Small intestine (tissue), 7 donors: ENCODE results near the gene FBXL16. TPM values are rescaled to one million over a fixed set of nuclear protein-coding genes. Genes with fewer than 3 reads are reported as not detected.

Experiments used
- DNase-seq, 2 donors: peaks; one replicate each; pipeline versions ENCODE4 v3.0.0 to v3.0.0-alpha.2; 2013
- FAIRE-seq: peaks from 2 replicates; lab custom pipeline; 2012; peaks lifted over from hg19 to GRCh38; lab: Jason Lieb, UNC
- H3K27ac ChIP-seq, 3 donors: one replicate each; pipeline ENCODE4 v1.5.1; 2013; ENCODE audit warnings: low read length in 2 of 3, mild to moderate bottlenecking in 2 of 3, control low read depth in 1 of 3, inconsistent platforms in 1 of 3, low read depth in 1 of 3, moderate library complexity in 1 of 3
- H3K27me3 ChIP-seq, 3 donors: one replicate each; pipeline ENCODE4 v1.6.1; 2013; ENCODE audit warnings: low read length in 3 of 3, inconsistent platforms in 1 of 3; ENCODE audit not compliant: control insufficient read depth in 3 of 3, insufficient read depth in 3 of 3
- H3K36me3 ChIP-seq, 3 donors: one replicate each; pipeline ENCODE4 v1.6.1; 2013; ENCODE audit warnings: low read length in 3 of 3, inconsistent platforms in 1 of 3, low read depth in 1 of 3, mild to moderate bottlenecking in 1 of 3, moderate library complexity in 1 of 3; ENCODE audit not compliant: control insufficient read depth in 3 of 3, insufficient read depth in 2 of 3
- H3K4me1 ChIP-seq, 3 donors: one replicate each; pipeline ENCODE4 v1.6.1; 2013; ENCODE audit warnings: low read length in 2 of 3, inconsistent platforms in 1 of 3, low read depth in 1 of 3, mild to moderate bottlenecking in 1 of 3, moderate library complexity in 1 of 3; ENCODE audit not compliant: control insufficient read depth in 3 of 3, insufficient read depth in 2 of 3
- H3K4me3 ChIP-seq, 3 donors: one replicate each; pipeline ENCODE4 v1.5.1; 2013; ENCODE audit warnings: low read length in 3 of 3, control low read depth in 1 of 3, inconsistent platforms in 1 of 3, low read depth in 1 of 3, mild to moderate bottlenecking in 1 of 3, moderate library complexity in 1 of 3
- H3K9me3 ChIP-seq, 2 donors: one replicate each; pipeline ENCODE4 v1.6.1; 2013; ENCODE audit warnings: low read depth in 1 of 2, low read length in 1 of 2; ENCODE audit not compliant: control insufficient read depth in 2 of 2, insufficient read depth in 1 of 2
- WGBS, 3 donors: extraction: QIAGEN DNeasy Blood & Tissue Kit; methylation state at CpG; one replicate each; pipeline ENCODE4 v1.1.7; 2013; 5-methylcytosine and 5-hydroxymethylcytosine counted together
- polyA plus RNA-seq, 4 donors: library from polyadenylated mRNA; stranded (reverse) in 3 of 4; unstranded in 1 of 4; fragments of 200-250 nt in 3 of 4; fragments of 120-200 nt in 1 of 4; gene quantifications; one replicate each; pipeline versions ENCODE4 v1.2.1 to v1.2.3, GENCODE V29; 2013
- donor health status: healthy with polysubstance abuse.
- donor health status: control.
- donor health status: control.
- donor health status: Bipolar disorder and iron deficiency.
- donor health status: healthy.

The FBXL16 gene
- polyA plus RNA-seq, 4 donors, result 0.81 to 3.4 (median 1.2) TPM

DNA sequence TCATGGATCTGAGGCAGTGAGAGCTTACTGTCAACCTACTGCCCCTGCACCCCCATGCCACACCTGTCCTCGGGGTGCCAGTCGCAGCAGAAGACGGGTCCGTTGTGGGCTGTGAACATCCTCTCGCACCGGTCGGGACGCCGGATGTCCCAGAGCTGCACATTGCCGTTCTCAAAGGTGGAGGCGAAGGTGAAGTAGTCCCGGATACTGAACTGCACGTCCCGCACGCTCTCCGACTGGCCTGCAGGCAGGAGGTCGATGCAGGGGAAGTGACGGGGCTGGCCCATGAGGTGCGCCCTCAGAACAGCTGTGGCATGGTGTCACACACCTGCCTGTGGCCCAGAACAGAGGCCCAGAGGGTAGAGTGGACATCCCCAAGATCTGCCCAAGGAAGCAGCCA, 18.1 kb downstream of the FBXL16 start:
- Histone ChIP-seq H3K36me3 (peaks cover 3 to 48% (median 7%) of the 10 kb centered on the region in 3 donors), H3K27ac (no peak overlapping the region), H3K9me3 (no peaks in the 10 kb centered on the region), H3K4me3 (no peak overlapping the region), H3K27me3 (peaks cover 0 to 11% (median 0%) of the 10 kb centered on the region in 3 donors), H3K4me1 (peaks cover 3 to 20% (median 8%) of the 10 kb centered on the region in 3 donors)
- WGBS, 3 donors, result 89 to 95% (median 94%) methylated on average over 19 of the region's 19 CpGs
- no peak for FAIRE-seq
- DNase-seq, result no peak

DNA sequence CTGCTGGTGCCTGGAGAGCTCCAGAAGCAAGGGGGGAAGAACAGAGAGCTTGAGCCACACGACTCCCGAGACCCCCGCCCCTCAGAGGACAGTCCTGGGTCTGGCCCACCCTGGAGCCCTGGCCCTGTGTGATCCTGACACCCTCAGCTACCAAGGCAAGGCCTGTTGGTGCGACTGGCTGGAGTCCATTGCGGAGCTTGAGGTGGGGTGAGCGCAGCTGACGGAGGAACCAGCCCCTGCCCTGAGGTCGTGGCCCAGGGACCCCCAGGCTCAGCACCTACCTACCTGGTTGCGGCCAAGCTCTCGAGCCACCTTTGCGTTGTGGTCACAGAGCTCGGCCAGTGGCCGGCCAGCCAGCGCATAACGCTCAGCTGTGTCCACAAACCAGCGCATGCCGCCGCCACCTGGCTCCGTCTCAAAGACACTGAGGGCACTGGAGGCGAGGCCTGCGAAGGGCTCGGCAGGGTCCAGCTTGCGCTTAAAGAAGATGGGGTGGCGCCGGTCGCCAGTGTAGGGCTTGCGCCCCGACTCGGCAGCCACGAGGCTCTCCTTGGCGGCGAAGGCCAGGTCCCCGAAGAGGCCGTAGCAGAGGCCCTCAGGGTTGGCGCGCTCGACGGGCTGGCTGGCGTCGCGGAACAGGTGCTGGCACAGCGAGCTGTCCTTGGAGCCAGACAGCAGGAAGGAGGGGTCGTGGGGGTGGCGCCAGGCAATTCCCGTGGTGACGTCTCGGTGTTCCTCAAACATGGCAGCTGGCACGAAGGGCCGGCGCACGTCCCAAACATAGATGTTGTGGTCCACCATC, 18.9 kb downstream of the FBXL16 start:
- Histone ChIP-seq H3K4me1 (peaks cover 7 to 29% (median 8%) of the 10 kb centered on the region in 3 donors), H3K36me3 (peaks cover 5 to 56% (median 12%) of the 10 kb centered on the region in 3 donors), H3K27me3 (peaks cover 0 to 5% (median 0%) of the 10 kb centered on the region in 3 donors), H3K27ac (no peak overlapping the region), H3K9me3 (no peaks in the 10 kb centered on the region), H3K4me3 (no peak overlapping the region)
- DNase-seq (no peak), FAIRE-seq (no peak)
- 95 to 96% (median 95%) methylated on average over 46 to 51 of the region's 51 CpGs for WGBS, 3 donors

DNA sequence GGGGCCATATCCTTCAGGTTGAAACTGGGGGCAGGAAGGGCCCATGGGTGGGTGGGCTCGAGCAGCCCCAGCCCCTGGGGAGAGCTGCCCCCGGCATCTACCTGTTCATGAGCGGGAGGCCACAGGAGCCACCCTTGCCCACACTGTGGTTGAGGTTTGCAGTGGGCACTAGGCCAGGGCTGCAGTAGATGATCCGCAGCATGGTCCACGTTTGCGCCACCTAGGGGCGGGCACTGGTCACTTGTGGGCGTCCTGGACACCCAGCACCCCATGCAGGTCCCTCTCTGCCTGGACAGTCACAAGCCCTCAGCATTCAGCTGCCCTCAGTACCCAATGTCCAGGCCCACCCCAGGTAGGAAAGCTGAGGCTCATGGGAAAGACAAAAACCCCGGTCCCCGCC, 19.6 kb downstream of the FBXL16 start:
- DNase-seq (peak in 1 of 2 donors; percentile 45), FAIRE-seq (no peak)
- H3K4me3 ChIP-seq, result no peak overlapping the region
- H3K9me3 ChIP-seq, result no peaks in the 10 kb centered on the region
- H3K36me3 ChIP-seq, result peaks cover 5 to 63% (median 12%) of the 10 kb centered on the region in 3 donors
- peaks cover 0 to under 1% (median 0%) of the 10 kb centered on the region in 3 donors for H3K27me3 ChIP-seq
- H3K4me1 ChIP-seq, result peaks cover 8 to 35% (median 11%) of the 10 kb centered on the region in 3 donors
- H3K27ac ChIP-seq, result no peak overlapping the region
- WGBS, 3 donors, result 58 to 70% (median 61%) methylated on average over 10 of the region's 10 CpGs

DNA sequence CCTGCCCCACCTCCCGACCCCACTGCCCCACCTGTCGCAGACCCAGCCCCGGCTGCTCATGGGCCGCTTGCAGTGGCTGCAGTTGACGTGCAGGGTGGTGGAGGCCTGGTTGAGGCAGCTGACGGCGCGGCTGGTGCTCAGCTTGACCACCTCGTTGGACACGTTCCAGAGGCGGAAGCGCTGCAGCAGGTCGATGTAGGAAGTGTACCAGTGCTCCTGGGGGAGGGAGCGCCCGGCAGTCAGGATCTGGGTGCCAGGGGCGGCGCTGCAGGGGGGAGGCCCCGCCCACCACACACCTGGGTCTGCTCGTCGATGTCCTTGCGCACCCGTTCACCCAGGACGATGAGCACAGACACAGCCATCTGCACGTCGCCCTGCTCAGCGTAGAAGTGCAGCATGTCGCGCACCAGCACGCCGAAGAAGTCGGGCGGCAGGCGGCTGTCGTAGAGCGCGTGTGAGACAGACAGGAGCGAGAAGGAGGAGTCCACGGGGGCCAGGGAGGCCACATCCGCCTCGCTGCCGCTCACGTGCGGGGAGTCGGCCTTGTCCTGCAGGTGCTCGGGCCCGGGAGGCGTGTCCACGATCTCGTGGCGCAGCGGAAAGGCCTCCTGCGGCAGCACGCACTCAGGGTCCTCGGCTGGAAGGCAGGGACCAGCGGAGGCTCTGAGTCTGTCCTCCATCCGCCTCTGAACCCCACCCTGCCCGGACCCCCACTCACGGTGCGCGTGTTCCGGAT, 20.5 kb downstream of the FBXL16 start:
- DNase-seq (no peak), FAIRE-seq (no peak)
- Histone ChIP-seq H3K27me3 (no peaks in the 10 kb centered on the region), H3K27ac (no peak overlapping the region), H3K4me3 (peak overlapping the region in 1 of 3 donors; percentile 78), H3K4me1 (peaks cover 8 to 37% (median 11%) of the 10 kb centered on the region in 3 donors), H3K36me3 (peaks cover 5 to 63% (median 12%) of the 10 kb centered on the region in 3 donors), H3K9me3 (no peaks in the 10 kb centered on the region)
- WGBS, 3 donors, result 92 to 93% (median 93%) methylated on average over 59 to 61 of the region's 61 CpGs

DNA sequence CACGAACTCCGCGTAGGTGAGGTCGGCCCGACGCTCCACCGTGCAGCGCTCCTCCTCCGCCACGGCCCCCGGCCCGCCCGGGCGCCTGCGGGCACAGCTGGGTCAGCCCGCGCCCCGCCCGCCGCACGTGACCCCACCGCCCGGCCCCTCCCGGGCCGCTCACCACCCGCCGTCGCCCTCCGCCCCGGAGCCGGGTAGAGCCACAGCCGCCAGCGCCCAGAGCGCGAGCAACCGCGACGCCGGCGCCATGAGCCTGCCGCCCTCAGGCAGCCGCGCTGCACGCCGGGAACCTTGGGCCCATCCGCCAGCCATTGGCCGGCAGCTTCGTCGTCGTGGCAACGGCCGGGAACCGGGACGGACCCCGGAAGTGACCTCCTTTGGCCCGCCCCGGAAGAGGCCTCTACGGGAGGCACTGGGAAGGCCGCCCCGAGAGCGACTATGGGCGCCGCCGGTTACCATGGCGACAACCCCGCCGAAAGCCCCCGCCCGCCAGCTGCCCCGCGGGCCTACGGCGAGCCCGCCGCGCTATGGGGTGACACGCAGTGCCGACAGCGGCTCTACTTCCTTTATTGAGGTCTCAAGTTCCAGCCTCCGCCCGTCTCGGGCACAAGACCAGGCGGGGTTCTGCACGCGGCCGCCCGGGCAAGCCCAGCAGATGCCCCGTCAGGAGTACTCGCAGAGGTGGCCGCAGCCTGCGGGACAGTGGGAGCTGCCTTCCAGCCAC, 21.4 kb downstream of the FBXL16 start, which contains the start of gene JMJD8:
Gene JMJD8, minus strand, starts transcription at position 264 of the 724 bp plus-strand sequence. Its CDS starts 15 bp downstream, at position 249.
- DNase-seq (peak; percentile 96 to 98), FAIRE-seq (no peak)
- no peaks in the 10 kb centered on the region for H3K27me3 ChIP-seq
- no peaks in the 10 kb centered on the region for H3K9me3 ChIP-seq
- H3K27ac ChIP-seq, result peak within 1 kb of the TSS; percentile 69 to 77 (median 74)
- H3K36me3 ChIP-seq, result peaks cover 5 to 63% (median 12%) of the 10 kb centered on the region in 3 donors
- WGBS, 3 donors, result 1 to 3% (median 2%) methylated on average over 60 to 91 of the region's 91 CpGs
- peak within 1 kb of the TSS; percentile 55 to 78 (median 67) for H3K4me3 ChIP-seq
- H3K4me1 ChIP-seq, result peaks cover 4 to 31% (median 7%) of the 10 kb centered on the region in 3 donors

DNA sequence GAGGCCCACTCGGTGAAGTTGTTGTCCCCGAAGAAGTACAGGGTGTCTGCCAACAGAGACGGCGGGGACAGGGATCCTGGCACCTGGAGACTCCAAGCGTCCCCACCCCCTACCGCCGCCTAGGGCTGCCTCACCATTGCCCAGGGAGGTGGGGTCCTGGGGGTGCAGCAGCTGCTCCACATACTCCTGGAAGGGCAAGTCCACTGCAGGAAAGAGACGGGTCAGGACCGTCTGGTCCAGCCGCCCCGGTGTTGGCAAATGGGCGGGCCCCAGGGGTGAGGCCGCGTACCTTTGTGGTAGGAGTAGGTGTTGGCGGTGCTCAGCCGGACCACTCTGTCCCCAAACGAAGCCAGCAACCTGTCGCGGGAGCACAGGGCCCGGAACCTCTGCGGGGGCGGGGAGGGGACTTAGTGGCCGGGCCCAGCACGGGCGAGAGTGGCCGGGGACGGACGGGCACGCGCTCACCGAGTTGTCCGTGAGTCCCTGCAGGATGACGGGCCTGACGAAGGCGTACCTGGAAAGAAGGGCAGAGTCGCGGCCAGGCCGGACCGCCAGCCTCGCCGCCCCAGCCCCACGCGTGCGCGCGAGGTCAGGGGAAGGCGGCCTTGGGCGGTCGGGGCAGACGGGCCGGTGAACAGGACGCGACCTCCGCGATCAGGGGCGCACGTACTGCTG, 22.1 kb downstream of the FBXL16 start:
- Histone ChIP-seq H3K4me1 (peaks cover 4 to 28% (median 5%) of the 10 kb centered on the region in 3 donors), H3K27me3 (no peaks in the 10 kb centered on the region), H3K36me3 (peaks cover 5 to 63% (median 12%) of the 10 kb centered on the region in 3 donors), H3K27ac (peak overlapping the region in 2 of 3 donors; percentile 74 to 77), H3K9me3 (no peaks in the 10 kb centered on the region), H3K4me3 (peak overlapping the region; percentile 52 to 78 (median 67))
- WGBS, 3 donors, result 5 to 15% (median 7%) methylated on average over 53 to 57 of the region's 57 CpGs
- DNase-seq (peak in 1 of 2 donors; percentile 24), FAIRE-seq (no peak)

DNA sequence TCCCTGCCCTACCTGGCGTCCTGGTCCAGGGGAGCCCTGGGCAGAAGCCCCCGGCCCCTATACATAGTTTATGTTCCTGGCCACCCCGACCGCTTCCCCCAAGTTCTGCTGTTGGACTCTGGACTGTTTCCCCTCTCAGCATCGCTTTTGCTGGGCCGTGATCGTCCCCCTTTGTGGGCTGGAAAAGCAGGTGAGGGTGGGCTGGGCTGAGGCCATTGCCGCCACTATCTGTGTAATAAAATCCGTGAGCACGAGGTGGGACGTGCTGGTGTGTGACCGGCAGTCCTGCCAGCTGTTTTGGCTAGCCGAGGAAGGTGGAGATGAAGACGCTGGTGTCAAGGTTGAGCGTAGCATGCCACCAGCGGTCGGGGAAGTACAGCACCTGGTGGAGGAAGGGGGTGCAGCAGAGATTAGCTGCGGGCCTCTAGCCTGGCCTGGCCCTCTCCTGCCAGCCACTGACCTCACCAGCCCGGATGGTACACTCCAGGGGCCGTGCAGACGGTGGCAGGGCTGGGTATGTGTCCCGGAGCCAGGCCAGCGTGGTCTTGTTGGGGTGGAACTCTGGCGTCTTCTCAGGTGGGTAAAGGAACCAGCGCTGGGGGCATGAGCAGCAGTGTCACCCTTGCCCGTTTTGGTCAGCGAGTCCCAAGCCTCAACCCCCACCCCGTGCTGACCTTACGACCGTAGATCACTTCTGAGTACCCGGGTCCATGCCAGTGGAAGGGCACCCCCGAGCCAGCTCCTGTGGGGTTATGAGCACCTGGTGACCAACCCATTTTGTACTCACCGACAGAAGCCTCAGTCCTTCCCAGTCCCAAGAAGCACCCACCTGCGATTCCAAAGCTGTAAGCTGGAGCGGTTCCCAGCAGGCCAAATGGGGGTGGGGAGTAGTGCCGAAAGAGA, 22.9 kb downstream of the FBXL16 start:
- no peak for DNase-seq
- Histone ChIP-seq H3K27ac (peak overlapping the region in 1 of 3 donors; percentile 33), H3K4me1 (peaks cover 4 to 28% (median 5%) of the 10 kb centered on the region in 3 donors), H3K36me3 (peaks cover 5 to 58% (median 12%) of the 10 kb centered on the region in 3 donors), H3K27me3 (no peaks in the 10 kb centered on the region), H3K4me3 (peak overlapping the region in 2 of 3 donors; percentile 52 to 78), H3K9me3 (no peaks in the 10 kb centered on the region)
- FAIRE-seq, result no peak
- 66 to 81% (median 74%) methylated on average over 36 of the region's 36 CpGs for WGBS, 3 donors
